UCSD-AML1 (cell line): ENCODE results near the gene PCF11.
A peak's percentile ranks its signal among the peaks of the same experiment; 100 is the strongest.
"Not testable (repeated sequence)": the region's sequence is repeated elsewhere in the genome, so short reads cannot be mapped to it uniquely, and the experiment has no call there.

Experiments
- DNase-seq: peaks from one replicate; lab custom pipeline; 2025; ENCODE audit not compliant: unreplicated experiment; lab: John Stamatoyannopoulos, UW

Gene PCF11

GRCh38 chr11:83191491-83191890 is 34.6 kb downstream of the PCF11 start:
- DNase-seq: no peak

- peak; percentile 7 for DNase-seq
These were observed 35.1 kb downstream of the PCF11 start for GRCh38 chr11:83191986-83192385.

- DNase-seq: no peak
These were observed 35.8 kb downstream of the PCF11 start for GRCh38 chr11:83192606-83193245.

GRCh38 chr11:83193315-83194280 is 36.7 kb downstream of the PCF11 start, which contains the start of gene ANKRD42:
Gene ANKRD42, plus strand, starts transcription at chr11:83193712. Its CDS starts 959 bp downstream, at chr11:83194671.
- DNase-seq: peak; percentile 88

- DNase-seq: peak; percentile 71
These were observed 37.6 kb downstream of the PCF11 start for GRCh38 chr11:83194281-83195142.

GRCh38 chr11:83195143-83195466 is 38.2 kb downstream of the PCF11 start:
- DNase-seq: no peak

GRCh38 chr11:83195649-83196048 is 38.7 kb downstream of the PCF11 start:
- no peak for DNase-seq

GRCh38 chr11:83200035-83200434 is 43.1 kb downstream of the PCF11 start:
- DNase-seq: no peak

GRCh38 chr11:83205608-83206185 is 48.8 kb downstream of the PCF11 start:
- no peak for DNase-seq

GRCh38 chr11:83206221-83206620 is 49.3 kb downstream of the PCF11 start:
- no peak for DNase-seq

GRCh38 chr11:83206771-83207382 is 49.9 kb downstream of the PCF11 start:
- DNase-seq: not testable (repeated sequence)

GRCh38 chr11:83219095-83219494 is 62.2 kb downstream of the PCF11 start:
- peak; percentile 7 for DNase-seq

- no peak for DNase-seq
These were observed 63.3 kb downstream of the PCF11 start for GRCh38 chr11:83220260-83220659.

GRCh38 chr11:83221694-83222093 is 64.8 kb downstream of the PCF11 start:
- no peak for DNase-seq

GRCh38 chr11:83222499-83222898 is 65.6 kb downstream of the PCF11 start:
- no peak for DNase-seq

- no peak for DNase-seq
These were observed 66.5 kb downstream of the PCF11 start for GRCh38 chr11:83223457-83223856.

- DNase-seq: no peak
These were observed 78.9 kb downstream of the PCF11 start for GRCh38 chr11:83235825-83236224.
